Measurements from ENCODE around the gene TRIO. TPM values are rescaled to one million over a fixed set of nuclear protein-coding genes. Genes with fewer than 3 reads are reported as not detected.

TRIO gene
- total and polyA plus RNA-seq, 10 of the 15 experiments (the other 5 are each of a cell fraction or from before 2014, with no cell fraction given) = 5.1 to 96.4 (median 44.6) TPM

DNA sequence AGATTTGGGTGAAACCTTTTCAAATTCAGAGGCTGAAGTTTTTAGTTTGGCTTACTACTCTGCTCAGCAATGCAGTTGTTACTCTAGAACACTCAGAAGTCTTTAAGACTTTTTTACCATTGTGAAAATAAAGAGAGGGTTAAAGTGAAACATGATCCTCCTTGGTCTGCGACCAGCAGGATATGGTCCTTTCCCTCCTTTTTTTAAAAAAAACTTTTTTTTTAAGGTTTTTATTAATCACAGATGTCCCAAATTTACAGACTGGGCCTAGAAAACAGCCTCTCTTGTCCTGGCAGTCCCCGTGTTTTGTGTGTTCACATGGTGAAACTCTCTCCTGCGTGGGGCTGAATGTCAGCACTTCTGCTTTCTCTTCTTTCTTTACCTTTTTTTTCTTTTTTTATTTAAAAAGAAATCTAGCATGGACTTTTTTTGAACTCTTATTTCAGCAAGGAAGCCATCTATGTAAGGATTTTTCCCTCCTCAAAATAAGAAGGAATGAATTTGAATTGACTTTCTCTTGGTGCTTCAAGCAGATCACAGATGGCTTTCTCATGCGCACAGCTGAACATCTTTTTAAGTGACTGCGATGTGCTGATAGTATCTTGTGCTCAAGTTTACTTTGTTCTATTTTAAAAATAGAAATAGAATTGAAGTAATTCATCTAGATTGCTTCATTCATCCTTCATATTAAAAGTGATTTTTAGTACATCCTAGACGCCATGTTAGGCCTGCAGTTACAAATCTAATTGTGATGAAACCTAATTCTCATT lies 309.7 kb downstream of the TRIO start:
- Histone ChIP-seq H3K4me3 (no peak overlapping the region), H3K9me3 (replicated peaks; ENCODE audit: control insufficient read depth, insufficient read depth, low read length) (peaks cover 3% of the 10 kb centered on the region; the same call in 1 of the 3 replicates), H3K4me2 (ENCODE audit: control insufficient read depth, insufficient read depth) (no peak overlapping the region), H3K4me1 (ENCODE audit: control insufficient read depth, insufficient read depth, low read length) (peaks cover 22% of the 10 kb centered on the region), H3K79me2 (ENCODE audit: control insufficient read depth, insufficient read depth, low read length) (peaks cover 2% of the 10 kb centered on the region; the same call in 1 of the 2 replicates), H3K9ac (ENCODE audit: control insufficient read depth, insufficient read depth, low read length) (no peak overlapping the region), H3K27ac (ENCODE audit: control insufficient read depth, insufficient read depth) (peak overlapping the region; percentile 22), H4K20me1 (ENCODE audit: control insufficient read depth, insufficient read depth) (no peaks in the 10 kb centered on the region), H3K36me3 (ENCODE audit: control insufficient read depth in 2 of 2, insufficient read depth in 2 of 2, low read length in 1 of 2) (peaks cover 9 to 18% of the 10 kb centered on the region in 2 experiments), H3K27me3 (replicated peaks in 1 of 2; ENCODE audit: control insufficient read depth in 2 of 2, insufficient read depth in 2 of 2, low read length in 1 of 2) (no peaks in the 10 kb centered on the region), H2AFZ (ENCODE audit: control insufficient read depth, low read depth, low read length) (no peak overlapping the region)
- ChIA-PET POLR2A (no interaction called here), CTCF (no interaction called here), SMC1A (ENCODE audit: uncharacterized antibody, unreplicated experiment) (no interaction called here), RAD21 (ENCODE audit: unreplicated experiment) (no interaction called here)
- BruUV-seq (replicated peaks) = no TSS peak
- intact Hi-C loops (cut with micrococcal nuclease; ENCODE audit: unreplicated experiment) = no loop called here
- in situ Hi-C loops (cut with MboI) = no loop called here
- WGBS (ENCODE audit: insufficient coverage, insufficient replicate concordance, low lambda C conversion rate, missing lambda C conversion rate) = 99% methylated on average over 6 of the region's 6 CpGs
- DNase-seq (ENCODE audit: low read depth, low spot score) = no peak
- no peak for TF ChIP-seq KAT2A (conservative IDR thresholded peaks at IDR 0.05; ENCODE audit: control insufficient read depth, low read depth, low read length)
- no peak for TF ChIP-seq MTA2 (IDR thresholded peaks at IDR 0.05; ENCODE audit: low read depth)
- no peak for TF ChIP-seq ZNF622 (IDR thresholded peaks at IDR 0.05)
- TF ChIP-seq CREB1 (IDR thresholded peaks at IDR 0.05; ENCODE audit: low read depth) = no peak
- TF ChIP-seq, protein P1, sequence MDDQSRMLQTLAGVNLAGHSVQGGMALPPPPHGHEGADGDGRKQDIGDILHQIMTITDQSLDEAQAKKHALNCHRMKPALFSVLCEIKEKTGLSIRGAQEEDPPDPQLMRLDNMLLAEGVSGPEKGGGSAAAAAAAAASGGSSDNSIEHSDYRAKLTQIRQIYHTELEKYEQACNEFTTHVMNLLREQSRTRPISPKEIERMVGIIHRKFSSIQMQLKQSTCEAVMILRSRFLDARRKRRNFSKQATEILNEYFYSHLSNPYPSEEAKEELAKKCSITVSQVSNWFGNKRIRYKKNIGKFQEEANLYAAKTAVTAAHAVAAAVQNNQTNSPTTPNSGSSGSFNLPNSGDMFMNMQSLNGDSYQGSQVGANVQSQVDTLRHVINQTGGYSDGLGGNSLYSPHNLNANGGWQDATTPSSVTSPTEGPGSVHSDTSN (IDR thresholded peaks at IDR 0.05; ENCODE audit: insufficient replicate concordance, low read depth, low read length) = no peak
- no peak for TF ChIP-seq ESRRA (IDR thresholded peaks at IDR 0.05; ENCODE audit: low read length)
- no peak for TF ChIP-seq SRF (IDR thresholded peaks at IDR 0.05; ENCODE audit: low read depth in 2 of 2, low read length in 2 of 2)
- ATAC-seq = no peak
- FAIRE-seq = no peak
